Gastroesophageal sphincter (tissue), 4 donors: ENCODE measurements around the gene ENPP3. TPM values are rescaled to one million over a fixed set of nuclear protein-coding genes. Genes with fewer than 3 reads are reported as not detected.
"Not testable (repeated sequence)": the region's sequence is repeated elsewhere in the genome, so short reads cannot be mapped to it uniquely, and the experiment has no call there.

Experiments
- ATAC-seq: fragments of 150-250 bp; one replicate; pipeline ENCODE4 v1.9.1; 2016; ENCODE audit warnings: mild to moderate bottlenecking, moderate library complexity
- H3K27ac ChIP-seq, 4 donors: fragments of 200-600 bp; sonication (generic) in 3 of 4; 1 replicate in 3 of 4; 2 replicates in 1 of 4; pipeline ENCODE4 v1.5.1; 2016 to 2019
- H3K27me3 ChIP-seq: fragments of 200-600 bp; sonication (generic); one replicate; pipeline ENCODE4 v1.5.1; 2019
- H3K36me3 ChIP-seq, 2 donors: fragments of 200-600 bp; sonication (generic); one replicate each; pipeline ENCODE4 v1.5.1; 2019; ENCODE audit warnings: control low read depth in 1 of 2
- H3K4me1 ChIP-seq, 3 donors: fragments of 200-600 bp; sonication (generic); 1 replicate in 2 of 3; 2 replicates in 1 of 3; pipeline ENCODE4 v1.5.1; 2016 to 2019; ENCODE audit warnings: control low read depth in 2 of 3
- H3K4me3 ChIP-seq, 2 donors: fragments of 200-600 bp; sonication (generic); one replicate each; pipeline ENCODE4 v1.5.1; 2019; ENCODE audit warnings: mild to moderate bottlenecking in 1 of 2, moderate library complexity in 1 of 2
- H3K9me3 ChIP-seq, 3 donors: fragments of 200-600 bp; sonication (generic); one replicate each; pipeline ENCODE4 v1.5.1; 2017 to 2019; ENCODE audit warnings: control low read depth in 2 of 3
- CTCF ChIP-seq, 4 experiments: fragments of 200-600 bp in 2 of 4; fragments of 450-650 bp in 2 of 4; sonication (generic) in 1 of 4; IDR thresholded peaks; one replicate each; pipeline ENCODE4 v1.5.1; 2017 to 2019; ENCODE audit warnings: antibody characterized with exemption in 4 of 4, mild to moderate bottlenecking in 2 of 4, moderate library complexity in 2 of 4
- EP300 ChIP-seq: sonication (generic); formaldehyde crosslinking; IDR thresholded peaks from one replicate; pipeline ENCODE4 v1.6.1; 2017; ENCODE audit warnings: antibody characterized with exemption, mild to moderate bottlenecking
- POLR2A ChIP-seq, 2 donors: fragments of 450-650 bp; IDR thresholded peaks; one replicate each; pipeline ENCODE4 v1.6.1; 2017; ENCODE audit warnings: antibody characterized with exemption in 2 of 2, mild to moderate bottlenecking in 2 of 2, moderate library complexity in 1 of 2
- POLR2AphosphoS5 ChIP-seq: sonication (generic); formaldehyde crosslinking; IDR thresholded peaks from one replicate; pipeline ENCODE4 v1.6.1; 2017; ENCODE audit warnings: antibody characterized with exemption
- WGBS, 2 donors: methylation state at CpG; one replicate each; pipeline ENCODE4 v1.1.5; 2018; ENCODE audit warnings: low coverage in 1 of 2; 5-methylcytosine and 5-hydroxymethylcytosine counted together
- total RNA-seq, 4 donors: library from RNA; depleted of rRNA; stranded (reverse); fragments of >200 nt; gene quantifications; one replicate each; pipeline ENCODE4 v1.1.0, GENCODE V29; 2016

ENPP3 gene
- total RNA-seq, 4 donors from 2014 or later = 0.35 to 1.5 (median 0.39) TPM; not detected in 1

GRCh38 chr6:131744432-131745287, 107.6 kb downstream of the ENPP3 start:
- Histone ChIP-seq H3K4me3 (no peak overlapping the region), H3K4me1 (no peaks in the 10 kb centered on the region), H3K27me3 (no peaks in the 10 kb centered on the region), H3K9me3 (no peaks in the 10 kb centered on the region), H3K36me3 (no peaks in the 10 kb centered on the region), H3K27ac (no peak overlapping the region)
- WGBS, 2 donors = 42 to 52% methylated on average over 5 to 6 of the region's 6 CpGs
- no peak for ATAC-seq
- TF ChIP-seq POLR2A (IDR thresholded peaks at IDR 0.05) = no peak
- no peak for TF ChIP-seq EP300
- no peak for TF ChIP-seq POLR2AphosphoS5
- TF ChIP-seq CTCF (IDR thresholded peaks at IDR 0.05) = no peak

GRCh38 chr6:131745476-131745875, 108.4 kb downstream of the ENPP3 start:
- Histone ChIP-seq H3K27ac (no peak overlapping the region), H3K36me3 (no peaks in the 10 kb centered on the region), H3K9me3 (no peaks in the 10 kb centered on the region), H3K4me3 (no peak overlapping the region), H3K27me3 (no peaks in the 10 kb centered on the region), H3K4me1 (no peaks in the 10 kb centered on the region)
- ATAC-seq = no peak
- TF ChIP-seq POLR2AphosphoS5 (no peak), EP300 (no peak), POLR2A (IDR thresholded peaks at IDR 0.05) (no peak), CTCF (IDR thresholded peaks at IDR 0.05) (no peak)
- WGBS, 2 donors = 84 to 89% methylated on average over 5 of the region's 5 CpGs

- ATAC-seq = no peak
- H3K27ac ChIP-seq = no peak overlapping the region
- no peaks in the 10 kb centered on the region for H3K27me3 ChIP-seq
- no peaks in the 10 kb centered on the region for H3K4me1 ChIP-seq
- H3K9me3 ChIP-seq = no peaks in the 10 kb centered on the region
- 48 to 60% methylated on average over 1 to 7 of the region's 7 CpGs for WGBS, 2 donors
- no peaks in the 10 kb centered on the region for H3K36me3 ChIP-seq
- TF ChIP-seq POLR2A (IDR thresholded peaks at IDR 0.05) = no peak
- no peak for TF ChIP-seq CTCF (IDR thresholded peaks at IDR 0.05)
- H3K4me3 ChIP-seq = no peak overlapping the region
Measured at GRCh38 chr6:131747821-131748353, 110.8 kb downstream of the ENPP3 start.

- Histone ChIP-seq H3K36me3 (no peaks in the 10 kb centered on the region), H3K27me3 (no peaks in the 10 kb centered on the region), H3K9me3 (no peaks in the 10 kb centered on the region), H3K27ac (no peak overlapping the region), H3K4me1 (no peaks in the 10 kb centered on the region), H3K4me3 (no peak overlapping the region)
- TF ChIP-seq POLR2AphosphoS5 (no peak), POLR2A (IDR thresholded peaks at IDR 0.05) (no peak), CTCF (IDR thresholded peaks at IDR 0.05) (no peak)
- ATAC-seq = no peak
- 89 to 95% methylated on average over 7 of the region's 7 CpGs for WGBS, 2 donors
Measured at GRCh38 chr6:131749023-131749422, 111.9 kb downstream of the ENPP3 start.

GRCh38 chr6:131751012-131751715, 114.1 kb downstream of the ENPP3 start:
- 83 to 92% methylated on average over 2 to 5 of the region's 10 CpGs for WGBS, 2 donors

More at GRCh38 chr6:131751012-131751715, 114.1 kb downstream of the ENPP3 start:
- not testable (repeated sequence) for ATAC-seq, H3K36me3 ChIP-seq, H3K4me3 ChIP-seq, H3K4me1 ChIP-seq, H3K9me3 ChIP-seq, H3K27me3 ChIP-seq, H3K27ac ChIP-seq
